ENCODE measurements around the gene MCCD1. TPM values are rescaled to one million over a fixed set of nuclear protein-coding genes. Genes with fewer than 3 reads are reported as not detected.
"Not testable (repeated sequence)": the region's sequence is repeated elsewhere in the genome, so short reads cannot be mapped to it uniquely, and the experiment has no call there.

The MCCD1 gene, protein sequence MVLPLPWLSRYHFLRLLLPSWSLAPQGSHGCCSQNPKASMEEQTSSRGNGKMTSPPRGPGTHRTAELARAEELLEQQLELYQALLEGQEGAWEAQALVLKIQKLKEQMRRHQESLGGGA
- total RNA-seq = not detected in 2 replicates

DNA sequence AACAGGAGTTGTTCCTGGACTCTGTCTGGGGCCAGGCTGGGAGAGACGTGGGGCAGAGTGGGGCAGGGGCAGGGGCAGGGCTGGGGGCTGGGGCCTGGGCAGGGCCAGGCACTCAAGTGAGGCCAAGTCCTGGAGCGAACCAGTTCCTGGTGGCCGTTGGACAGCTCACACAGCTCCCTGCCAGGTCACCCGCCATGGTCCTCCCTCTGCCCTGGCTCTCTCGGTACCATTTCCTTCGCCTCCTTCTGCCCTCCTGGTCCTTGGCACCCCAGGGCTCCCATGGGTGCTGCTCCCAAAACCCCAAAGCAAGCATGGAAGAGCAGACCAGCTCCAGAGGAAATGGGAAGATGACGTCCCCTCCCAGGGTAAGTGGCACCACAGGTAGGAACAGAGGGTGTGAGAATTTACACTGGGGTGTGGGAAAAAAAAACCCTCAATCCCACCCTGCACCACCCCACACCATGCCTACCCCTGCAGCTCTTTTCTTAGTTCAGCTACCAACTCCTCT, at the start of gene MCCD1:
MCCD1 (plus strand) TSS at position 142 of the 508 bp plus-strand sequence; CDS start at position 195, 53 bp downstream.
- no peak for DNase-seq (ENCODE audit: low read depth in 2 of 2)

DNA sequence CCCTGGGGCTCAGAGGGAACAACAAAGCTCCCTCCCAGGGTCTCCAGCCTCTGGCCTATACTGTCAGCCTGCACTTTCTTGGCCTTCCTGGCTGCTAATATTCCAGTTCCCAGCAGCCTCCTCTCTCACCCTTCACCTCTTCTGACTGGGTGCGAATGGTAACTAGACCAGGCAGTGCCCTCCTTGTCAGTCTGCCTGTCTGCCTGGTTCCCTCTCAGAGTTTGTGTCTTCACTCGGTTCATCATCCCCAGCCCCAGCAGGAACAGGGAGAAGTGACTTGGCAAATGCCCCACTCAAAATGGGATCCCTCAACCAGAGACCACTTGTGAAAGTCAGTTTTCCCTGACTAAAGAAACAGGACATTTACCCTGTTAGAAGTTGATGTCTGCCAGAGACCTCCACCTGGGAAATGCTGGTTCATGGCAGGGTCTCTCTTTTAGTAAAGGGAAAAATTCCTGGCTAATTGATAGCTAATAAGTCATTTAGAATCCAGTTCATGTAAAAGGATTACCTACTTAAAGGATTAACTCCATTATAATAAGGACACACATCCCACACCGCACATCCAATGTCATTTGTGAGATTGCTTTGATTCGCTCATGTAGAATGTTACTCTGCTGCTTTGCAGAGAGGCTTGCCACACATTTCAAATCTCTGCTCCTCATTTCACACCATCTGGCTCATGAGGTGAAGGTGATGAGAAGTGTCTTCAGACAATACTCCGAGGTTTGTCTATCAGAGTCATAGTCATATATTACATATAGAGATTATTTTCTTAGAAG, 49.4 kb upstream of the MCCD1 start:
- DNase-seq (ENCODE audit: low read depth in 2 of 2) = no peak

DNA sequence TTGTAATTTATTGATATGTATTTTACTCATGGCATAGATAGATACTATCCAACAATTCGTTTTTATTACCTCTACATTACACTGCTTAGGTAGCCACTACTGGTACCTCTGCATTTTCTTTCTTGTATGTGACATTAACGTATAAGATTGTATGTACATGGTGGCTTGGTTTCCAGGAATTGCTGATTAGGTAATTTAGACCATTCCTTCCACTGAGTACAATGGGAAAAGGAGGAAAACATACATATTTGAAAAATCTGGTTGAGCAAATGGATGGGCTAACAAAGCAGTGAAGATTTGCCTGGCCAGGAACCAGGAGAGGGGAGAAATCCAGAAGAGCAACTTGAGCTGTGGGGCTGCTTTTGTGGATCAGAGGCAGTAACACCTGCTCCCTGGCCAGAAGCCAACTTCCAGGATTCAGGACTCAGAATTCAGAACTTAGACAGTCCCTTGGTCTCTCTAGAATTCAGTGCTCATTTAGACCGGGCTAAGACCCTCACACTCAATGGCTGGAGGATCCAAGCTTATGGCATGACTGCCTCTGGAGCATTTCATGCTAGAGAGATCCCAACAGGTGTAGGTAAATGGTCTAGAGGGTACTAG, 48.7 kb upstream of the MCCD1 start:
- DNase-seq (ENCODE audit: low read depth in 2 of 2) = no peak

DNA sequence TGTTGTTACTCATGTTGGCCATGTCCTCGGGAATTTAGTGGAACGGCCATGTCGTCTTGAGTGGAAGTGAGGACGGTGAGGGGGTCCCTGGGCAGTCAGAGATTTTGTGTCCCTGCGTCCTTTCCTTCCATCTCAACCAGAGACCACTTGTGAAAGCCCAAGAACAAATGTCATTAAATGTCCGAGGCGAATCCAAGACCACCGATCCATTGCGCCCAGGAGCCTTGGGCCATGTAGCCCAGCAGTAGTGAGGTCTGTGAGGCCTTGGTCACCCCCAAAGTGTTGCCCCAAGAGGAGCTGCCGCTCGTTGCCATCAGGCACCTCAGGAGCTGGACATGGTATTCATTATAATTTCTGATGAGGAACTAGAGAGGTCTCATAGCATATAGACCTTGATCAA, 48.2 kb upstream of the MCCD1 start:
- no peak for DNase-seq (ENCODE audit: low read depth in 2 of 2)

DNA sequence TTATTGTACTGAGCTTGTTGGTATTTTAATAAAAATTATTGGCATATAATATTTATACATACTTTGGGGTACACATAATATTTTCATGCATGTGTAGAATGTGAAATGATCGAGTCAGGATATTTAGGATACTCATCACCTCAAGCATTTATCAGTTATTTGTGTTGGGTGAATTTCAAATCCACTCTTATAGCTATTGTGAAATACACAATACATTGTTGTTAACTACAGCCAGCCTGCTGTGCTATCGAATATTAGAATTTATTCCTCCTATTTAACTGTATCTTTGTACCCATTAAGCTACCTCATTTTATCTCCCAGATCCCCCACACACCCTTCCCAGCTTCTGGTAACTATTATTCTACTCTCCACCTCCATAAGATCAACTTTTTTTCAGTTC, 45.4 kb upstream of the MCCD1 start:
- DNase-seq (ENCODE audit: low read depth in 2 of 2) = no peak

DNA sequence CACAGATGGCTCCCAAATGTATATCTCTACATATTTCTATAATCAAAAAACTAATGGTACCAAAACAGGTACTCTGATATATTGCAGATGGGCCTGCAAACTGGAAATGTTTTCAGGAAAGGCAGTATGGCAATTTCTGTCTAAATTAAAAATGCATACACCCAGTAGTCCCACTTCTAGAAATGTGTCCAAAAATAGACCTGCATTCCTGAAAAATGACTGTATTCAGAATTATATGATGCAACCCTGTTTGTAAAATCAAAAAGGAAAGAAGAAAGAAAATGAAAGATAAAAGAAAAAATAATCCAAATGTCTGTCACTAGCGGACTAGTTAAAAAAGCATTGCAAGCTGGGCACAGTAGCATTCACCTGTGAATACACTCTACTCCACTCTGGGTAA, 43.7 kb upstream of the MCCD1 start:
- no peak for DNase-seq (ENCODE audit: low read depth in 2 of 2)

DNA sequence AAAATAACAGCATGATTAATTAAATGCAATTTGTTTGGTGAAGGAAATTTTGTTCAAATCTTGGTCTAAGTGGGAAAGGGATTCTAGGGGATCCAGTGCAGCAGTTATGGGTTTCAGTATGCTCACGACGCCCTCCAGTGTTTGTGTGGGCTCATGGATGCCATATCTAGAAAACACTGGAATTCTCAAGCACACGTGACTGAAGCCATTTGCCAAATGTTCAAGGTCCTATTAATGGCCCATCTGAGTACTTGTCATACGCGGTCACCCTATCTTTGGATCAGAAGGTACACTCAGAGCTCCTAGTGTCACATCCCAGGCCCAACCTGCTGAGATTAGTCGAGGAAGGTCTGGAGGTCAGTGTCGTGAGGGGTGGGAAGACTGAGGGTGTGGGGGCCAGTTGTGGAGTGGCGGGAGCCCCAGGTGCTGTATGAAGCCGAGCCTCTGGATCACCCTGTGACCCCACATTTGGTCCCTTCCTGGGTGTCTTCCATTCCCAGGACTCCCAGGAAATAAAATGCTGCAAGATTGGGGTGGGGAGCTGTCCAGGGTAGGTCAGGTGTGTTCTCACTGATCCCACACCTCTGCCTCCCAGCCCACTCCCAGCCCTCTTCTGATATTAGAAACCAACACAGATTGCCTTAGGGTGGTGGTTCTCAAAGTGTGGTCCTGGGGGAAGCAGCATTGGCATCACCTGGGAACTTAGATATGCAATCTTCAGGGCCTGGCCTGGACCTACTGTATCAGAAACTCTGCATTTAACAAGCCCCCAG, 42.5 kb upstream of the MCCD1 start:
- not testable (repeated sequence) for DNase-seq (ENCODE audit: low read depth in 2 of 2)

DNA sequence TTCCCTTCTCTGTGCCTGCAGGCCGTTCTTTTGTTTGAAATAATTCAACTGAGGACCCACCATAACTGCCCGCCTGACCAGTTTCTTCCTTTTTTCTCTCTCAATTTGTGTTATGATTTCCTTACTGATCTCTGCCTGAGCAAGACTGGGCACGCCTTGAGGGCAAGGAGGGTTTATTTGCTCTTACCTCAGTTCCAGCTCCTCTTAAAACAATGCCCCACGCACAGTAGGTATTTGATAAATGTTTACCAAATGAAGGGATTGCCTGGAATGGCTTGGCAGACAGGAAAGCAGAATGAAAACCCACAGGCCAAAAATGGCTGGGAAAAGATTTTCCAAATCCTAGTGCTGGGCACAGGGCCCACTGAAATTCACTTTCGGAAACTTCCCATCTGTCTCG, 41.1 kb upstream of the MCCD1 start:
- not testable (repeated sequence) for DNase-seq (ENCODE audit: low read depth in 2 of 2)

DNA sequence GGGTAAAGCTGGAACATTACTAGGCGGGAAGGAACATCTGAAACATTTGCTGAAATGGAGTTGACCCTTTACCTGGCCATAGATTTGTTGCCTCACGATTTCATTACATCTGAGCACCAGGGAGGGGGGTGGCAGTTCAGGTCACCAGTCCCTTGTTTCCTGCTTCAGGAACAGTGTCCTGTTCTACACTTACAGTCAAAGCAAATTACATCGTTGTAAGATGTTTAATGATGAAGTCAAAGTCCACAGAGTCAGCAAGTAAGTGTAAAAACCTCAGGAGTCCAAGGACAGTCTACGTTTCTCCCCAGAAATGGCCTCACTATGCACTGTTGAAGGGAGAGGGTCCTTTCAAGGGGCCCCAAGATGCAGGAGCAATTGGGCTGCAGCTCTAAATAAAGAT, 39.7 kb upstream of the MCCD1 start:
- DNase-seq (ENCODE audit: low read depth in 2 of 2) = no peak

DNA sequence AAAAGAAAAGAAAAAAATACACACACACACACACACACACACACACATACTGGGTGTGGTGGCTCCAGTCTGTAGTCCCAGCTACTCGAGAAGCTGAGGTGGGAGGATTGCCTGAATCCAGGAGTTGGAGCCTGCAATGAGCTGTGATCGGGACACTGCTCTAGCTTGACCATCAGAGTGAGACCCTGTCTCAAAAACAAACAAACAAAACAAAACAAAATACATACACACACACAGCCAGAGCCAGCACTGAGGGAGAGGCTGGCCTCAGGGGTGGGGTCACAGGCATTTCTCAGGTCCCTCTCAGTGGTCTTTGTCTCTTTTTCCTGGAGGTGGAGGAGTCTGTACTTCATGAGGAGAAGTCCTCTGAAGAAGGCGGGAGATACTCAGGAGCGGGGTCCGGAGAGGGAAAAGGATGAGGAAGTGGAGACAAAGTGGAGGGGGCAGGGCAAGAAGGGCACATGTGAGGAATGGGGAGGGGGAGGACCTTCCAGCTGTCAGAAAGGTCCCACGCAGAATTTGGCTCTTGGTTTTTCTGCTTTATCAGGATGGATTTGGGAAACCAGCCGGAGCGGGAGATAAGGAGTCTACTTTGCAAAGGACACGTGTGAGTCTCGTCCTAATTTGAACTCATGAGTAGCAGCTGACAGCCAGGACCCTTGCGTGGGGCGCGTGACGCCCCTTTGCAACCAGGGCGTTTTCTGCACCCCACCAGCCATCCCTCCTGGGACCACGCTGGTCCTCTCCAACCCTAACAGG, 38.5 kb upstream of the MCCD1 start:
- no peak for DNase-seq (ENCODE audit: low read depth in 2 of 2)

DNA sequence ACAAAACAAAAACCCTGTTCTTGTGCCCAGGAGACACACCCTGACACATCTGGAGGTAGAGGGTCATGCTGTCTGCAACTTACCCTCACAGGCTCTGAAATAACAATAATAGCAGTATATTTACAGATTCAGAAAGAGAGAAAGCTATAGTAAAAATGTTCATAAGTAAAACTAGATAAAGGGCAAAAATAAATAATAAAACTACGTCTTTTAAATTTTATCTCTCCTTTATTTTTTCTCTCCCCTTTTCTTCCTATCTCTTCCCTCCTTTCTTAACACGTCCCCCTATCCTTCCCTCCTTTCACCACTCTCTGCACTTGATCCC, 35.2 kb upstream of the MCCD1 start:
- not testable (repeated sequence) for DNase-seq (ENCODE audit: low read depth in 2 of 2)

DNA sequence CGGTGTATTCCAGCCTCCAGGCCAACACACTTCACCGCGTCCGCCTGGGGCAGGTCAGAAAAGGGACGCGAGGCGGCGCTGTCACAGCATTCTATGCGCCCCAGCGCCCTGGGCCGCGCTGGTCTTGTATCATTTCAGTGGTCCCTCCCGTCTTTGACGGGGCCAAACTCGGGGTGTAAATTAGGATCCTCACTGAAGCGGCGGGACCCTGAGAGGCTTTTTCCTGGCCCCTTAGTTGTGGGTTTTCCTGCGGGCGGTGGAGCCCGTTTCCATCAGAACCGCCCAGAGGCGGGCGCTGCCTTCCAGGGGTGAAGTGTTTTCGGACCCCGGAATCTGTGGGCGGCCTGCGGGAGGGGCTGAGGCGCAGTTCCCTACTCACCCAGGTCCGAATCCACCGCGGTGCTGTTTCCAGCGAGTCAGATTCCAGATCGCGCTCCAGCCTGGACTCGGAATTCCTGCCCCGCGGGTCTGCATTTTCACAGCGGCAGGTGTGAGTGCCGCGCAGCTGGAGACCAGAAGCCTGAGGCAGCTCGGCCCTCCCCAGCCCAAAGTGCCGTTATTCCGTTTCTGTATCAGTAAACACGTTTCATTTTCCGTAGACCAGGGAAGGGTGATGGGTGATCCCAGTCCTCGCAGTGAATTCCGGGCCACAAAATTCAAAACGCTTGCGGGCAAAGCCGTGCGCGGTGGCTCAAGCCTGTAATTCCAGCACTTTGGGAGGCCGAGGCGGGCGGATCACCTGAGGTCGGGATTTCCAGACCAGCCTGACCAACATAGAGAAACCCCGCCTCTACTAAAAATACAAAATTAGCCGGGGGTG, 34.7 kb upstream of the MCCD1 start:
- peak; percentile 81 to 87 for DNase-seq (ENCODE audit: low read depth in 2 of 2)

DNA sequence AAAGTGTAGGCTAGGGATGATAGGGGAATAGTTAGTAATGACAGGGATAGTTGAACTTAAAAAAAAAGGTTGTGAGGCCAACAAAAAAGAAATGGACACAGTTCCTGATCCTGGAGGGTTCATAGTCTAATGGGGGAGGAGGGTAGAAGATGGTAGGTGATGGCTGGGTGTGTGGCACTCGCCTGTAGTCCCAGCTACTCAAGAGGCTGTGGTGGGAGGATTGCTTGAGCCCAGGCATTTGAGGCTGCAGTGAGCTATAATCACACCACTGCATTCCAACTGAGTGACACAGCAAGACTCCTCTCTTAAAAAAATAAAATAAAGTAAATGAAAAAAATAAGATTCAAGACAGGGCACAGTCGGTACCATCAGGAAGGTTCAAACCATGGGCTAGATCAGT, 33.2 kb upstream of the MCCD1 start:
- DNase-seq (ENCODE audit: low read depth in 2 of 2) = peak in 1 of 2 donors; percentile 41

DNA sequence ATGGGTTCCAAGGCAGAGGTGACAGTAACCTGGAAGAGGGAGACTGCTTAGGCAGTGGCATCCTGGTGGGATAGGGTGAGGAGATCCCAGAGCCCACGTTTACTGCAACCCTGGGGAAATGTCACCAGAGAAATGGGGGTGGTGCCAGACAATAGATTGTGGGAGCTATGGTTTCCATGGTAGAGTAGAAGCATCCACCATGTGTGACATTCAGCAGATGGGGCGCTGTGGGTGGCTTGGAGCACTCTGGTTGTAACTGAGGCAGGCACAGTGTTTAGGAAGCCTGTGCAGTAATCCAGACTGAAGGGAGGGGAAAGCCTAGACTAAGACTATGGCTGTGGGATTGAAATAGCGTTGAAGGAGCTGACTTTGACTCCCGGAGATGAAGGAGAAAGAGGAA, 31.9 kb upstream of the MCCD1 start:
- not testable (repeated sequence) for DNase-seq (ENCODE audit: low read depth in 2 of 2)

DNA sequence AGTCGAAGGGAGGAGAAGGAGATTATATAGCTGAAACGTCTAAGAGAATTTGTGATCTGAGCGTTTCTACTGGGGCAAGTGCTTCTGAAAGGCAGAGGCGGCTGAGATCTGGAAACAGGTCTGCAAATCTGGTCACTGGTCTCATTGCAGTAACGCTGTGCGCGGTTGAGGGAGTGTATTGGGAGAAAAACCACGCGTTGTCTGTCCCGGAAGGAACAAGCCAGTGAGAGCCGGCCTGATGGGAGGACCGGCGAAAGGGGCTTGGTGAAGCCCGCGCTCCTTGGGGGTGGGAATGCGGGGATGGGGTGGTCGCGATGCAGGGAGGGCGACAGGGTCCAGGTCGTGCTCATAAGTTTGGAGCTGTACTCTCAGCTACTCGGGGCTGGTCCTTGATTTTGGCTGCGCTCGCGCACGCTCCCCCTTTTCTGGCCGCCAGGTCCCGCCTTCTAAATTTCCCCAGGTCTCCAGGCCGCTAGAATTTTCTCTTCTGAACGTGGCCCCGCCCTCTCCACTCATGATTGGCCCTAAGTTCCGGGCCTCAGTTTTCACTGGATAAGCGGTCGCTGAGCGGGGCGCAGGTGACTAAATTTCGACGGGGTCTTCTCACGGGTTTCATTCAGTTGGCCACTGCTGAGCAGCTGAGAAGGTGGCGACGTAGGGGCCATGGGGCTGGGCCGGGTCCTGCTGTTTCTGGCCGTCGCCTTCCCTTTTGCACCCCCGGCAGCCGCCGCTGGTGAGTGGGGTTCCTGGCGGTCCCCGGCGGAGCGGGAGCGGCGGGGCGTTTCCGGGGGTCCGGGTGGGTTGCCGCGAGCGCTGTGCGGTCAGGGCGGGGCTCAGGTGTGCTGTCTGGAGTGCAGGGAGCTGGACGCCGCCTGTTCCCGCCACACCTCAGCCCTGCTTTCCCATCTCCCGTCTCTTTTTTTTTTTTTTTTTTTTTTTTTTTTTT, 31.0 kb upstream of the MCCD1 start, which contains the start of gene MICB:
MICB (plus strand) TSS at position 615 of the 946 bp plus-strand sequence; CDS start at position 664, 49 bp downstream.
- peak; percentile 81 to 85 for DNase-seq (ENCODE audit: low read depth in 2 of 2)

DNA sequence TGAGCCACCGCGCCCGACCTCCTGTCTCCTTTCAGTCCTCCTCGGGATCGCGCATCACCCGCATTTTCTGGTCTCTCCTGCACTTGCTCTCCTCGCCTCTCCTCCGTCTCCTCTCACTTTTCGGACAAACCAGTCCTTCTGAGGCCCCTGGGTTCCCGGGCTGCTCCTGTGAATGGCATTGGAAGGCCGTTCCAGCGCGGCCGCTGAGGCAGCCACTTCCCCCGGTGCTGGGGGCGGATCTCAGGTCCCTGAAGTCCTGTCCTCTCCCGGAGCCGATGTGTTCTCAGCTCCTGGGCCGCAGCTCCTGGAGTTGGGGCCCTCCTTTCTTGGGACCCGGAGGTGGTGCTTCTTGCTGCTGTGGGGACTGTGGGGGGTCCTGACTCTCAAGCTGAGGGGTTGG, 30.0 kb upstream of the MCCD1 start:
- peak; percentile 18 to 33 for DNase-seq (ENCODE audit: low read depth in 2 of 2)

DNA sequence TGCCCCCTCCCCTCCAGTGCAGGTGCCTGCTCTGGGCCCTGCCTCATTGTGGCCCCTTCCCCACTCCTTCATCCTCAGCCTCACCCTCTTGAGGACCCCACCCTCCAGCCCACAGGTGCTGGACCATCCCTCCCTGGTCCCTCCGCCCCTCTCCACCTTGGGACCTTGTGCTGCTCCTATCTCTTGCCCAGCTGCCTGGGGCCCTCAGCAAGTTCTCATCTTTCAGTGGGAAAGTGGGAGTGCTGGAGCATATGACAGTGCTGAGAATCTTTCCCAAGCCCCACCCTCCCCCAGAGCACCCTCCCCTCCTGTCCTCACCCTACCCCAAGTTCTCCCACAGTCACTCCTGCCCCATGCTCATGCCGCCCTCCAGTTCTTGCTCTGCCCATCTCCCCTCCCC, 29.1 kb upstream of the MCCD1 start:
- DNase-seq (ENCODE audit: low read depth in 2 of 2) = not testable (repeated sequence)

DNA sequence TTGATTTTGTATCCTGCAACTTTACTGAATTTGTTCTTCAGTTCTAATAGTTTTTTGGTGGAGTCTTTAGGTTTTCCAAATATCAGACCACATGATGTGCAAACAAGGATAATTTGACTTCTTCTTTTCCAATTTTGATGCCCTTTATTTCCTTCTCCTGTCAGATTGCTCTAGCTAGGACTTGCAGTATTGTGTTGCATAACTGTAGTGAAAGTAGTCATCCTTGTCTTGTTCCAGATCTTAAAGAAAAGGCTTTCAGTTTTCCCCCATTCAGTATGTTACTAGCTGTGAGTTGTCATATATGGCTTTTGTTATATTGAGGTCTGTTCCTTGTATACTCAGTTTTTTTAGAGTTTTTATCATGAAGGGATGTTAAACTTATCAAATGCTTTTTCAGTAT, 26.2 kb upstream of the MCCD1 start:
- no peak for DNase-seq (ENCODE audit: low read depth in 2 of 2)

DNA sequence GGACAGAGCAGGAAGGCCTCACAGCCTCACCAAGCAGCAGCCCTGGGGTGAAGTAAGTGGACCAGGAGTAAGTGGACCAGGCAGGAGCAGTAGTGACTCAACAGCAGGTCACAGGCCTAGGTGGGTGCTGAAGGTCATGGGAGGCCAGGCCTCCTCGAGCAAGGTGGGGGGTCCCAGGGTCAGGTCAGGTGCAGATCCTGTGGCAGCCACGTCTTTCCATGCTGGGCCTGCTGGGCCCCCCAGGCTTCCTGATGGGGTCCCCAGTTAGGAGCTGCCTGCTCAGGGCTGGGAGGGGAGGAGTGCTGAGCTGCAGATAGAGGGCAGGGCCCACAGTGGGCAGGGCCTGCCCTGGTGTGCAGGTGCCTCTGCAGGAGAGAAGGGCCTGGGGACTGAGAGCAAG, 19.7 kb upstream of the MCCD1 start:
- not testable (repeated sequence) for DNase-seq (ENCODE audit: low read depth in 2 of 2)
